GM12891 (cell line): ENCODE data around the gene EFL1.

ENCODE experiments used
- POLR2A ChIP-seq: IDR thresholded peaks from 2 replicates; pipeline ENCODE4 v1.6.1; 2011; ENCODE audit warnings: low read depth, low read length, control low read depth
- POLR2AphosphoS5 ChIP-seq: IDR thresholded peaks from 2 replicates; pipeline ENCODE4 v1.6.1; 2011; ENCODE audit warnings: low read depth, low read length, control low read depth

DNA sequence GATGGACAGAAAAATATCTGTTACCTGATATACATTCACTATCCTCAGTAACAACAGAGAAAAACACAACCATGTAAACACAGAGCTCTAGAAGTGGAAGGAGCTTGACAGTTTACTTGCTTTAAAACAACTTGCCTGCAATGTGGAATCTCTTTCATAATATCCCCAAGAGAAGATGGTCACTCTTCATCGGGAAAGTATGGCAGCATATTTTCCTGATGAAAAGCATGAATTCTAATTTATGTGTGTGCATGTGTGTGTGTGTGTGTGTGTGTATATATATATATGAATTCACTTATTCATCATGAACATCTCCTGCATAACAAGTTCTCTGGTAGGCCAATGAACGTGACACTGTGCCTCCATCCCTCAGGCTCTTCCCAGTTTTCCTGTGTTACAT, 81.2 kb downstream of the EFL1 start:
- no peak for TF ChIP-seq POLR2A
- no peak for TF ChIP-seq POLR2AphosphoS5
